Measurements from ENCODE around the gene PRAC1. TPM values are rescaled to one million over a fixed set of nuclear protein-coding genes. Genes with fewer than 3 reads are reported as not detected.

PRAC1 gene
- total and polyA plus RNA-seq, 8 donors = not detected

DNA sequence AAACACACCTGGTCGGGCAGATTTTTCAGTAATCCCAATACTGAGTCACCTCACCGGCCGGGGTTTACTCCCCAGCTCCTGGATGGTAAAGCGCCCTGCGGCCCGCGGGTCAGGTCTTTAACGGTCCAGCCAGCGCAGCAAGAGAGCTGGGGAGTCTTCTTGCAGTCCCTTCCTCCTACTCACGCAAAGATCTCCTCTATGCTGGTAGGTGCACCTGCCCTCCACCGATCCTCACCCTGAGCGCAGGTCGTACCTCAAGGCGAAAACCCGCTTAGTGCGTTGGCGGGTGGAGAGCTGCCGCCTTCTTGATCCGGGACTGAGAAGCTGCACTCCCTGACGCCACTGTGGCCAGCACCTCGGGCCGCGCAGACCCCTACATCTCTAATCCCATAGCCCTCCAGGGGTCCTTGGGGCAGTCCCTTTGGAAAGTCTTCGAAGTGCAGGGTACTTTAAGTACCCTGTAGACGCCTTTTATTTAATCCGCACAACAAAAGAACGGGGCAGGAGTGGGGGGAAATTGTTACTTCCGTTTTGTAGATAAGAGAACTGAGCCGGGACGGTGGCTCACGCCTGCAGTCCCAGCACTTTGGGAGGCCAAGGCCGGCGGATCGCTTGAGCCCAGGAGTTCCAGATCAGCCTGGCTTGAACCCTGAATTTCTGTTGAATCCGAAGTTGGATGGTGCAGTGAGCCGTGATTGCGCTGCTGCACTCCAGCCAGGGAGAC, 16.6 kb upstream of the PRAC1 start:
- no peak for ATAC-seq
- no peaks in the 10 kb centered on the region for H3K4me1 ChIP-seq

DNA sequence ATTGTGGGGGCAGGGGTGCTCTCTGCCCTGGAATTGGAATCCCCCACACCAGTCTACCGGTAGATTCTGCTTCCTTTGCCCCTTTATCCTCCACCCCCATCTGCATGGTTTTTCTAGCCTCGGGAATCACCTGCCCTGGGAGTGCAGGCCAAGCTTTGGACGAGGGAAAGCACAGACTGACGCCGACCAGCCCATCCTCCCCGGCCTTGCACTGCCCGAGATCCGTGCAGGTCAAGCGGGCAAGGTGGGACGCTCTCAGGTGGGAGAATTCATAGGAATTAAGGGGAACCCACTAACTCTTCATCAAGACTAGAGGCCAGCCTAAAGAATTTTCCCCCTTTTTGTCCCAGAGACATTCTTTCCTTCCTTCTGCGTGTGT, 16.1 kb upstream of the PRAC1 start:
- WGBS, 2 donors = 6 to 7% methylated on average over 11 of the region's 11 CpGs
- no peak for FAIRE-seq
- intact Hi-C loops (cut with DNase I) = no loop called here
- Histone ChIP-seq H3K27me3 (peaks cover 6 to 66% (median 19%) of the 10 kb centered on the region in 4 donors), H3K4me1 (no peaks in the 10 kb centered on the region), H3K4me3 (no peak overlapping the region), H3K27ac (no peak overlapping the region), H3K36me3 (no peaks in the 10 kb centered on the region), H3K9me3 (no peaks in the 10 kb centered on the region)
- DNase-seq = no peak
- ATAC-seq = no peak
- TF ChIP-seq, protein P1, sequence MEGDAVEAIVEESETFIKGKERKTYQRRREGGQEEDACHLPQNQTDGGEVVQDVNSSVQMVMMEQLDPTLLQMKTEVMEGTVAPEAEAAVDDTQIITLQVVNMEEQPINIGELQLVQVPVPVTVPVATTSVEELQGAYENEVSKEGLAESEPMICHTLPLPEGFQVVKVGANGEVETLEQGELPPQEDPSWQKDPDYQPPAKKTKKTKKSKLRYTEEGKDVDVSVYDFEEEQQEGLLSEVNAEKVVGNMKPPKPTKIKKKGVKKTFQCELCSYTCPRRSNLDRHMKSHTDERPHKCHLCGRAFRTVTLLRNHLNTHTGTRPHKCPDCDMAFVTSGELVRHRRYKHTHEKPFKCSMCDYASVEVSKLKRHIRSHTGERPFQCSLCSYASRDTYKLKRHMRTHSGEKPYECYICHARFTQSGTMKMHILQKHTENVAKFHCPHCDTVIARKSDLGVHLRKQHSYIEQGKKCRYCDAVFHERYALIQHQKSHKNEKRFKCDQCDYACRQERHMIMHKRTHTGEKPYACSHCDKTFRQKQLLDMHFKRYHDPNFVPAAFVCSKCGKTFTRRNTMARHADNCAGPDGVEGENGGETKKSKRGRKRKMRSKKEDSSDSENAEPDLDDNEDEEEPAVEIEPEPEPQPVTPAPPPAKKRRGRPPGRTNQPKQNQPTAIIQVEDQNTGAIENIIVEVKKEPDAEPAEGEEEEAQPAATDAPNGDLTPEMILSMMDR (IDR thresholded peaks at IDR 0.05) = no peak

More for the DNA sequence above, 16.6 kb upstream of the PRAC1 start:
- DNase-seq = no peak
- no peak for FAIRE-seq
- Histone ChIP-seq H3K27me3 (peaks cover 6 to 66% (median 20%) of the 10 kb centered on the region in 4 donors), H3K27ac (no peak overlapping the region), H3K4me3 (no peak overlapping the region), H3K9me3 (no peaks in the 10 kb centered on the region), H3K36me3 (no peaks in the 10 kb centered on the region)
- 6 to 7% methylated on average over 37 of the region's 37 CpGs for WGBS, 2 donors
- intact Hi-C loops (cut with DNase I) = no loop called here
- TF ChIP-seq, protein P1 (IDR thresholded peaks at IDR 0.05) = no peak

DNA sequence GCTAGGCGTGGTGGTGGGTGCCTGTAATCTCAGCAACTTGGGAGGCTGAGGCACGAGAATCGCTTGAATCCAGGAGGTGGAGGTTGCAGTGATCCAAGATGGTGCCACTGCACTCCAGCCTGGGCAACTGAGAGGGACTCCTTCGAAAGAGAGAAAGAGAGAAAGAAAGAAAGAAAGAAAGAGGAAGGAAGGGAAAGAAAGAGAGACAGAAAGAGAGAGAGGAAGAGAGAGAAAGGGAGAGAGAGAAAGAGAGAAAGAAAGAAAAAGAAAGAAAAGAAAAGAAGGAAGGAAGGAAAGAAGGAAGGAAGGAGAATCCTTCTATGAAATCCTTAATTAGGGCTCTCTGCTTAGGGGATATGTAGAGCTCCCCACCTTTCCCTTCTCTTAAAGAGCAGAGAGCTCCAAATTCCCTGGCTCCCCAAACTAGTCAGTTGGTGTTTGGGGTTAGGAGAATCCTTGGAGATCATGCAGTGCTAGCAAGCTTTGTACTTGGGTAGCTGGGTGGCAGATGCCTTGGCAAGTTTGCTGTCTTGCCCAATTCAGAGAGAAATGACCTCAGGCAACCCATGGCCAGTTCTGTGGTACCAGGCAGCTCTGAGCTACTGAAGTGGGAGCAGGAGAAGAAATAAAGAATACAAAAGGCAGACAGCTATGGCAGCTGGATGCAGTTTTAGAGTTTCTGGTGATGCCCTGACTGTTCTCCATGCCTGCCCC, 15.2 kb upstream of the PRAC1 start:
- no peak for ATAC-seq
- Histone ChIP-seq H3K36me3 (no peaks in the 10 kb centered on the region), H3K9me3 (no peaks in the 10 kb centered on the region), H3K4me1 (no peaks in the 10 kb centered on the region), H3K27me3 (peaks cover 6 to 65% (median 22%) of the 10 kb centered on the region in 4 donors), H3K27ac (no peak overlapping the region), H3K4me3 (no peak overlapping the region)
- no peak for FAIRE-seq
- DNase-seq = no peak
- WGBS, 2 donors = 45 to 61% methylated on average over 4 of the region's 4 CpGs
- intact Hi-C loops (cut with DNase I) = no loop called here
- TF ChIP-seq, protein P1 (IDR thresholded peaks at IDR 0.05) = no peak

DNA sequence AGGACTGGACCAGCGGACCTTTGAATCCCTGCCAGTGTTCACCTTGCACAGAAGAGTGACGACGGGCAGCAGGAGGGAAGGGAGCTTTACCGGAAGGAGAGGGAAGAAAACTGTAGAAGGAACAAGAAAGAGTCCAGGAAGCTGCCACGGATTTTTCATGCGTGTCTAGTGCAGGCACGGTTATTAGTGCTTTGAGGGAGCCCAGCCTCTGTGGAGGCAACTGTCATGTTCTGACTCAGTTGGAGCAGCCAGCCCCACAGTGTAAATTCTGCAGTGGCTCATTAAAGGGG, 12.7 kb upstream of the PRAC1 start:
- Histone ChIP-seq H3K36me3 (no peaks in the 10 kb centered on the region), H3K4me1 (no peaks in the 10 kb centered on the region), H3K4me3 (no peak overlapping the region), H3K27ac (no peak overlapping the region), H3K9me3 (no peaks in the 10 kb centered on the region), H3K27me3 (peaks cover 5 to 59% (median 17%) of the 10 kb centered on the region in 4 donors)
- DNase-seq (no peak), FAIRE-seq (no peak), ATAC-seq (no peak)
- TF ChIP-seq, protein P1 (IDR thresholded peaks at IDR 0.05) = no peak
- intact Hi-C loops (cut with DNase I) = no loop called here
- 6 to 7% methylated on average over 7 of the region's 7 CpGs for WGBS, 2 donors

Measured in pancreas (tissue), 10 donors.